HG03159 (cell line): Measurements from ENCODE around the gene OR1L4.

ENCODE experiments used
- ATAC-seq: cut with Tn5 transposase; IDR thresholded peaks from one replicate; pipeline ENCODE4 v1.9.1; 2021; ENCODE audit warnings: mild to moderate bottlenecking, moderate library complexity; ENCODE audit not compliant: unreplicated experiment

The OR1L4 gene

GRCh38 chr9:122723690-122724089 lies at the start of gene OR1L4:
Gene OR1L4 (plus strand): TSS chr9:122723990. CDS start chr9:122723990, 0 bp downstream.
- no peak for ATAC-seq

- no peak for ATAC-seq
These were observed 38.9 kb upstream of the OR1L4 start for GRCh38 chr9:122684851-122685250.

- ATAC-seq: no peak
These were observed 28.1 kb upstream of the OR1L4 start for GRCh38 chr9:122695696-122696095.

- ATAC-seq: no peak
These were observed 5.8 kb upstream of the OR1L4 start for GRCh38 chr9:122718038-122718437.

GRCh38 chr9:122719218-122719617 lies 4.6 kb upstream of the OR1L4 start:
- ATAC-seq: no peak

- no peak for ATAC-seq
These were observed 18.2 kb downstream of the OR1L4 start, which contains the start of gene OR1L6 for GRCh38 chr9:122742003-122742402. Gene OR1L6 (plus strand): TSS chr9:122742303. CDS start chr9:122749848, 7,545 bp downstream.

- no peak for ATAC-seq
These were observed 31.0 kb downstream of the OR1L4 start for GRCh38 chr9:122754825-122755224.

GRCh38 chr9:122767817-122768216 lies 44.0 kb downstream of the OR1L4 start:
- ATAC-seq: no peak
